ENCODE data around the gene ERC1.

Gene ERC1

GRCh38 chr12:1288333-1288732, 297.3 kb downstream of the ERC1 start:
- H3K4me3 ChIP-seq (ENCODE audit: low read depth, low read length) = no peak overlapping the region
- no peak for TF ChIP-seq CTCF (IDR thresholded peaks at IDR 0.05; ENCODE audit: low read depth, low read length)

- H3K4me3 ChIP-seq (ENCODE audit: low read depth, low read length) = no peak overlapping the region
- TF ChIP-seq CTCF (IDR thresholded peaks at IDR 0.05; ENCODE audit: low read depth, low read length) = no peak
Measured at GRCh38 chr12:1289371-1290155, 298.5 kb downstream of the ERC1 start.

- no peak overlapping the region for H3K4me3 ChIP-seq (ENCODE audit: low read depth, low read length)
- TF ChIP-seq CTCF (IDR thresholded peaks at IDR 0.05; ENCODE audit: low read depth, low read length) = no peak
Measured at GRCh38 chr12:1290716-1291115, 299.7 kb downstream of the ERC1 start.

- no peak for TF ChIP-seq CTCF (IDR thresholded peaks at IDR 0.05; ENCODE audit: low read depth, low read length)
- no peak overlapping the region for H3K4me3 ChIP-seq (ENCODE audit: low read depth, low read length)
Measured at GRCh38 chr12:1291601-1292332, 300.7 kb downstream of the ERC1 start.

GRCh38 chr12:1293901-1294300, 302.9 kb downstream of the ERC1 start:
- no peak for TF ChIP-seq CTCF (IDR thresholded peaks at IDR 0.05; ENCODE audit: low read depth, low read length)
- H3K4me3 ChIP-seq (ENCODE audit: low read depth, low read length) = no peak overlapping the region

GRCh38 chr12:1297206-1297605, 306.2 kb downstream of the ERC1 start:
- TF ChIP-seq CTCF (IDR thresholded peaks at IDR 0.05; ENCODE audit: low read depth, low read length) = no peak
- H3K4me3 ChIP-seq (ENCODE audit: low read depth, low read length) = no peak overlapping the region

GRCh38 chr12:1297639-1298175, 306.7 kb downstream of the ERC1 start:
- no peak overlapping the region for H3K4me3 ChIP-seq (ENCODE audit: low read depth, low read length)
- TF ChIP-seq CTCF (IDR thresholded peaks at IDR 0.05; ENCODE audit: low read depth, low read length) = no peak
